Endothelial cell of umbilical vein (primary cell): ENCODE data around the gene BLTP1. TPM values are rescaled to one million over a fixed set of nuclear protein-coding genes. Genes with fewer than 3 reads are reported as not detected.

Experiments used
- BruUV-seq: library from RNA; stranded (reverse); fragments of 400-500 nt; replicated peaks from 2 replicates; lab custom pipeline; 2021; lab: Mats Ljungman, UMichigan
- CTCF ChIA-PET: fragments of 300-600, 350-600 bp; sonication (Branson Sonifier 250); formaldehyde crosslinking; loops from one replicate; lab custom pipeline; 2021; ENCODE audit warnings: antibody characterized with exemption, inconsistent platforms; lab: Charles Lee
- POLR2A ChIA-PET: fragments of 300-600, 350-600 bp; sonication (Branson Sonifier 250); formaldehyde crosslinking; loops from one replicate; lab custom pipeline; 2021; ENCODE audit warnings: antibody characterized with exemption, inconsistent platforms; lab: Charles Lee
- DNase-seq: peaks from one replicate; pipeline ENCODE4 v3.0.0-alpha.2; 2011; ENCODE audit warnings: low read depth, low spot score
- FAIRE-seq: peaks from 2 replicates; lab custom pipeline; 2011; peaks lifted over from hg19 to GRCh38; lab: Jason Lieb, UNC
- H2AFZ ChIP-seq: 2 replicates; pipeline ENCODE4 v1.6.0; 2012; ENCODE audit warnings: low read depth, low read length, control low read depth, inconsistent platforms
- H3K27ac ChIP-seq: 2 replicates; pipeline ENCODE4 v1.5.1; 2011; ENCODE audit warnings: low read depth, mild to moderate bottlenecking, control low read depth, low read length, moderate library complexity; ENCODE audit not compliant: insufficient read depth
- H3K27me3 ChIP-seq, 2 experiments: 2 replicates each; pipeline versions ENCODE4 v1.6.0 to v1.6.1; 2011; ENCODE audit warnings: low read length in 2 of 2, mixed read lengths in 1 of 2; ENCODE audit not compliant: control insufficient read depth in 2 of 2, insufficient read depth in 2 of 2
- H3K36me3 ChIP-seq, 2 experiments: 2 replicates in 1 of 2; 3 replicates in 1 of 2; pipeline ENCODE4 v1.5.1; 2011; ENCODE audit warnings: low read length in 2 of 2, mild to moderate bottlenecking in 1 of 2, moderate library complexity in 1 of 2; ENCODE audit not compliant: control insufficient read depth in 2 of 2, insufficient read depth in 2 of 2; ENCODE audit errors: extremely low read depth in 1 of 2
- H3K4me1 ChIP-seq: 3 replicates; pipeline ENCODE4 v1.5.1; 2011; ENCODE audit warnings: mild to moderate bottlenecking, low read length; ENCODE audit not compliant: control insufficient read depth, insufficient read depth; ENCODE audit errors: extremely low read depth
- H3K4me2 ChIP-seq: 2 replicates; pipeline ENCODE4 v1.6.1; 2011; ENCODE audit warnings: low read length, control low read depth, mixed read lengths; ENCODE audit not compliant: insufficient read depth
- H3K4me3 ChIP-seq, 3 experiments: fragments of 200-600 bp in 1 of 3; sonication (generic), shearing (Covaris generic) in 1 of 3; replicated peaks in 1 of 3; 2 replicates each; pipeline ENCODE4 v1.5.1; 2011 to 2016; ENCODE audit warnings: control low read depth in 3 of 3, low read length in 3 of 3, mild to moderate bottlenecking in 2 of 3, inconsistent platforms in 1 of 3, low read depth in 1 of 3, moderate library complexity in 1 of 3; ENCODE audit not compliant: insufficient read depth in 1 of 3
- H3K79me2 ChIP-seq: 2 replicates; pipeline ENCODE4 v1.6.0; 2012; ENCODE audit warnings: low read length, inconsistent platforms; ENCODE audit not compliant: control insufficient read depth, insufficient read depth
- H3K9ac ChIP-seq: replicated peaks from 2 replicates; pipeline ENCODE3; 2011; ENCODE audit warnings: low read length, control low read depth; ENCODE audit not compliant: insufficient read depth; ENCODE audit errors: extremely low read depth
- H3K9me1 ChIP-seq: replicated peaks from 3 replicates; pipeline ENCODE4 v1.6.0; 2011; ENCODE audit warnings: mild to moderate bottlenecking, low read length; ENCODE audit not compliant: control insufficient read depth, insufficient read depth; ENCODE audit errors: extremely low read depth
- H3K9me3 ChIP-seq: replicated peaks from 2 replicates; pipeline ENCODE4 v1.5.1; 2012; ENCODE audit warnings: low read length, inconsistent platforms; ENCODE audit not compliant: control insufficient read depth, insufficient read depth
- H4K20me1 ChIP-seq: replicated peaks from 2 replicates; pipeline ENCODE3; 2011; ENCODE audit warnings: mild to moderate bottlenecking, low read length; ENCODE audit not compliant: control insufficient read depth, insufficient read depth; ENCODE audit errors: extremely low read depth
- EZH2 ChIP-seq: IDR thresholded peaks from 2 replicates; pipeline ENCODE4 v1.6.1; 2012; ENCODE audit warnings: borderline replicate concordance, low read depth, mild to moderate bottlenecking, moderate library complexity, low read length, inconsistent platforms; ENCODE audit not compliant: severe bottlenecking
- FOS ChIP-seq: IDR thresholded peaks from 2 replicates; pipeline ENCODE4 v1.6.1; 2011; ENCODE audit warnings: mild to moderate bottlenecking, low read length, moderate library complexity, borderline replicate concordance; ENCODE audit not compliant: insufficient read depth
- GATA2 ChIP-seq: IDR thresholded peaks from 2 replicates; pipeline ENCODE4 v1.7.0; 2011; ENCODE audit warnings: low read depth, mild to moderate bottlenecking, moderate library complexity, mixed read lengths, low read length; ENCODE audit not compliant: insufficient read length, insufficient read depth
- JUN ChIP-seq: IDR thresholded peaks from 2 replicates; pipeline ENCODE4 v1.6.1; 2011; ENCODE audit warnings: borderline replicate concordance, low read depth; ENCODE audit not compliant: insufficient read length, insufficient read depth
- MYC ChIP-seq: IDR thresholded peaks from one replicate; pipeline ENCODE4 v1.6.1; 2011; ENCODE audit warnings: mild to moderate bottlenecking, low read depth, low read length
- POLR2A ChIP-seq: IDR thresholded peaks from 2 replicates; pipeline ENCODE4 v1.6.1; 2012; ENCODE audit warnings: low read depth, mild to moderate bottlenecking, control low read depth, low read length
- POLR2AphosphoS5 ChIP-seq: IDR thresholded peaks from 2 replicates; pipeline ENCODE4 v1.6.1; 2012; ENCODE audit warnings: low read depth, mild to moderate bottlenecking, control low read depth, low read length, moderate library complexity; ENCODE audit not compliant: insufficient read depth
- dilution Hi-C: fragments of 300-500 bp; cut with MboI; formaldehyde crosslinking; loops from one replicate; pipeline ENCODE4 v1.15.0; 2019; ENCODE audit warnings: low sequenced_read_pairs; ENCODE audit not compliant: extremely low pct_ligation_motif_present
- intact Hi-C: fragments of 100-400 bp; cut with micrococcal nuclease; formaldehyde crosslinking; loops from one replicate; pipeline ENCODE4 v1.10.0; 2022
- polyA plus RNA-seq, 4 experiments: library from polyadenylated mRNA; depleted of rRNA in 3 of 4; stranded (reverse) in 3 of 4; unstranded in 1 of 4; fragments of >200 nt; gene quantifications; 2 replicates each; pipeline versions ENCODE4 v1.2.1 to v1.2.3, GENCODE V29; 2011 to 2012; ENCODE audit warnings: missing spikeins in 1 of 4
- total RNA-seq: library from RNA; stranded (reverse); gene quantifications from 2 replicates; pipeline ENCODE4 v1.2.3, GENCODE V29; 2021
- TF ChIP-seq, protein P1 (sequence below): IDR thresholded peaks from 2 replicates; pipeline ENCODE4 v1.6.1; 2011; ENCODE audit not compliant: insufficient read depth, insufficient read length
- TF ChIP-seq, protein P2 (sequence below), 2 donors: IDR thresholded peaks; 1 replicate in 1 of 2; 2 replicates in 1 of 2; pipeline ENCODE4 v1.5.1; 2011; ENCODE audit warnings: low read length in 2 of 2, mild to moderate bottlenecking in 2 of 2, moderate library complexity in 2 of 2, control low read depth in 1 of 2, inconsistent platforms in 1 of 2, low read depth in 1 of 2; ENCODE audit not compliant: insufficient read depth in 1 of 2; ENCODE audit errors: extremely low read depth in 1 of 2

The BLTP1 gene
- total and polyA plus RNA-seq, 2 donors (not counting 3 experiments of a cell fraction or from before 2014, with no cell fraction given), result 14.7 to 47.1 TPM

DNA sequence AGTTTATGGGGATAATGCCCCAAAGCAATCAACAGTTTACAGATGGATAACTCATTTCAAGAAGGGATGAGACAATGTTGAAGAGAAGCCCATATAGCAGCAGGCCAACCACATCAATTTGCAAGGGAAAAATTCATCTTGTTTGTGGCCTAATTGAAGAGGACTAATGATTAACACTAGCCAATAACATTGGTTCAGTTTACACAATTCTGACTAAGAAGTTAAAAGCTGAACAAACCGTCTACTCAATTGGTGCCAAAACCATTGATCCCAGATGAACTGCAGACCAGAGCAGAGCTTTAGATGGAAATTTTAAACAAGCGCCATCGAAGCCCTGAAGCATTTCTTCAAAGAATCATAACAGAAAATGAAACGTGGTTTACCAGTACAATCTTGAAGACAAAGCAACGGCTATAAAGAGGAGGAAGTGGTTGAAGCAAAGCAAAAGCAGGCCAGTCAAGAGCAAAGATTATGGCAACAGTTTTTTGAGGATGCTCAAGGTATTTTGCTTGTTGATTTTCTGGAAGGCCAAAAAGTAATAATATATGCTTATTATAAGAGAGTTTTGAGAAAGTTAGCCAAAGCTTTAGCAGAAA lies 20.5 kb upstream of the BLTP1 start:
- DNase-seq (no peak), FAIRE-seq (no peak)
- no peaks in the 10 kb centered on the region for H3K9me1 ChIP-seq
- no peaks in the 10 kb centered on the region for H3K9me3 ChIP-seq
- ChIA-PET POLR2A (no interaction called here), CTCF (no interaction called here)
- no peaks in the 10 kb centered on the region for H3K4me1 ChIP-seq
- no peaks in the 10 kb centered on the region for H4K20me1 ChIP-seq
- no peaks in the 10 kb centered on the region for H3K36me3 ChIP-seq
- dilution Hi-C loops (no loop called here), intact Hi-C loops (no loop called here)
- H3K9ac ChIP-seq, result no peak overlapping the region
- no peak for TF ChIP-seq POLR2A
- TF ChIP-seq FOS, result no peak
- TF ChIP-seq MYC, result no peak
- no peak for TF ChIP-seq JUN
- TF ChIP-seq, protein P1, sequence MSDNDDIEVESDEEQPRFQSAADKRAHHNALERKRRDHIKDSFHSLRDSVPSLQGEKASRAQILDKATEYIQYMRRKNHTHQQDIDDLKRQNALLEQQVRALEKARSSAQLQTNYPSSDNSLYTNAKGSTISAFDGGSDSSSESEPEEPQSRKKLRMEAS, result no peak
- no peaks in the 10 kb centered on the region for H3K79me2 ChIP-seq
- no peak overlapping the region for H3K4me3 ChIP-seq
- no TSS peak for BruUV-seq
- H2AFZ ChIP-seq, result no peak overlapping the region
- no peak overlapping the region for H3K4me2 ChIP-seq
- peaks cover 3 to 10% of the 10 kb centered on the region in 2 experiments for H3K27me3 ChIP-seq
- H3K27ac ChIP-seq, result no peak overlapping the region

DNA sequence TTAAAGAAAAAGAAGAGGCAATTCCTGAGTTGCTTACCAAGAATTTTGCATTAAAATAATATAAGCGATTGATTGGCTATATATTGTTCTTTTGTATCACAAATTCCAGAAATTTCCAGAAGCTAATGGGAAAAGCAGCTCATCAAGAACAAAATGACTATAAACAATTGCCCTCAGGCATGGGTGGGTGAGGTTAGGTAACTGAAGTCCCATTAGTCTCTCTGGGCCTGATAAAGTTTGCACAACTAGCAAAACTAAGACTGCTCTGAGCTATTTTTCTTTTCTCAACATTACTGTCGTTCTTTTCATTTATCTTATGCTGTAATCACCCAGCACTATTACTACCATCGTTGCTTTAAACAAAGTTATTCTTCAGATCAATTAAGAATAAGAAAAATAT lies 19.2 kb upstream of the BLTP1 start:
- ChIA-PET CTCF (no interaction called here), POLR2A (no interaction called here)
- Histone ChIP-seq H3K9me1 (no peaks in the 10 kb centered on the region), H3K79me2 (no peaks in the 10 kb centered on the region), H4K20me1 (no peaks in the 10 kb centered on the region), H3K36me3 (no peaks in the 10 kb centered on the region), H3K9me3 (no peaks in the 10 kb centered on the region), H3K4me2 (no peak overlapping the region), H3K27ac (no peak overlapping the region), H3K4me1 (no peaks in the 10 kb centered on the region), H3K27me3 (peaks cover 3 to 10% of the 10 kb centered on the region in 2 experiments), H3K4me3 (no peak overlapping the region), H3K9ac (no peak overlapping the region), H2AFZ (no peak overlapping the region)
- no peak for DNase-seq
- dilution Hi-C loops, result no loop called here
- no peak for FAIRE-seq
- intact Hi-C loops, result no loop called here
- BruUV-seq, result no TSS peak
- TF ChIP-seq POLR2AphosphoS5 (no peak), FOS (no peak), EZH2 (no peak), MYC (no peak), POLR2A (no peak), JUN (no peak), GATA2 (no peak)
- TF ChIP-seq, protein P2, sequence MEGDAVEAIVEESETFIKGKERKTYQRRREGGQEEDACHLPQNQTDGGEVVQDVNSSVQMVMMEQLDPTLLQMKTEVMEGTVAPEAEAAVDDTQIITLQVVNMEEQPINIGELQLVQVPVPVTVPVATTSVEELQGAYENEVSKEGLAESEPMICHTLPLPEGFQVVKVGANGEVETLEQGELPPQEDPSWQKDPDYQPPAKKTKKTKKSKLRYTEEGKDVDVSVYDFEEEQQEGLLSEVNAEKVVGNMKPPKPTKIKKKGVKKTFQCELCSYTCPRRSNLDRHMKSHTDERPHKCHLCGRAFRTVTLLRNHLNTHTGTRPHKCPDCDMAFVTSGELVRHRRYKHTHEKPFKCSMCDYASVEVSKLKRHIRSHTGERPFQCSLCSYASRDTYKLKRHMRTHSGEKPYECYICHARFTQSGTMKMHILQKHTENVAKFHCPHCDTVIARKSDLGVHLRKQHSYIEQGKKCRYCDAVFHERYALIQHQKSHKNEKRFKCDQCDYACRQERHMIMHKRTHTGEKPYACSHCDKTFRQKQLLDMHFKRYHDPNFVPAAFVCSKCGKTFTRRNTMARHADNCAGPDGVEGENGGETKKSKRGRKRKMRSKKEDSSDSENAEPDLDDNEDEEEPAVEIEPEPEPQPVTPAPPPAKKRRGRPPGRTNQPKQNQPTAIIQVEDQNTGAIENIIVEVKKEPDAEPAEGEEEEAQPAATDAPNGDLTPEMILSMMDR (IDR thresholded peaks at IDR 0.05; ENCODE audit: extremely low read depth in 1 of 2, insufficient read depth in 1 of 2, low read depth in 1 of 2, low read length in 2 of 2), result no peak
- TF ChIP-seq, protein P1, result no peak
